ENCODE data around the gene CDC42EP5. TPM values are rescaled to one million over a fixed set of nuclear protein-coding genes. Genes with fewer than 3 reads are reported as not detected.

CDC42EP5 gene
- total and polyA plus RNA-seq, 2 donors (not counting 1 experiment from before 2014, with no cell fraction given) = not detected

DNA sequence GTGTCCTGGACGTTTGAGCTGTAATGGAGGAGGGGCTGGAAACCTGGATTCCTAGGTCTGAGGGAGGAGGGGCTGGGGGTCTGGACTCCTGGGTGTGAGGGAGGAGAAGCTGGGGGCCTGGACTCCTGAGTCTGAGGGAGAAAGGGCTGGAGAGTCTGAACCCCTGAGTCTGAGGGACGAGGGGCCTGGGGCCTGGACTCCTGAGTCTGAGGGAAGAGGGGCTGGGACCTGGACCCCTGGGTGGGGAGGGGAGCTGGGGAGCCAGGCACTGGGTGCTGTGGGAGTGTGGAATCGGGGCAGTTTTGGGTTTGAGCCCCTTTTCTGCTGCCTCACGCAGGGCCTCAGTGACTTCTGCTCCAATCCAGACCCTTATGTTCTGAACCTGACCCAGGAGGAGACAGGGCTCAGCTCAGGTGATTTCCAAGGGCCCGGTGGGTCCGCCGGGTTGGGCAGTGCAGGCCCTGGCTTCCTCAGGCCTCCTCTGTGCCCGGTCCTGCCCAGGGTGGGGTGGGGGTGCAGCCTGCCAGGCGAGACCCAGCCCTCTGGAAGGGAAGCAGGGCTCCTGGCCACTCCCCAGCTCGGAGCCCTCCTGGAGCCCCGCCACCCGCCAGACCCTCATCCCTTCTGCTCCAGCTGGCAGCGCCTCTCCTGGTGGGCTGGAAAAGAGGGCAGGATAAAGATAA, 43.4 kb downstream of the CDC42EP5 start:
- H3K9ac ChIP-seq (ENCODE audit: low read length) = no peak overlapping the region
- peak overlapping the region; percentile 7 for H3K4me3 Mint-ChIP-seq
- H3K4me2 ChIP-seq (replicated peaks; ENCODE audit: low read depth, low read length, poor library complexity, severe bottlenecking) = peak overlapping the region; percentile 62
- no peak for DNase-seq
- no peak for ATAC-seq (ENCODE audit: low read depth)
- peaks cover 5% of the 10 kb centered on the region for H3K79me2 ChIP-seq (ENCODE audit: control insufficient read depth, insufficient read depth, low read length)
- H3K27me3 Mint-ChIP-seq = peaks cover 20% of the 10 kb centered on the region
- H3K27ac Mint-ChIP-seq = no peak overlapping the region
- H3K9me3 ChIP-seq (ENCODE audit: control extremely low read depth in 1 of 3, control insufficient read depth in 2 of 3, insufficient read depth in 1 of 3, low read length in 2 of 3) = peaks cover 0 to 3% (median 0%) of the 10 kb centered on the region in 3 donors
- peaks cover 6% of the 10 kb centered on the region for H3K4me1 Mint-ChIP-seq
- H3K27me3 ChIP-seq (replicated peaks in 1 of 4; ENCODE audit: control extremely low read depth in 1 of 4, control insufficient read depth in 3 of 4, insufficient read depth in 4 of 4, low read length in 3 of 4) = peaks cover 0 to 31% (median 10%) of the 10 kb centered on the region in 4 experiments
- H3K36me3 ChIP-seq (replicated peaks in 1 of 2; ENCODE audit: control extremely low read depth in 1 of 2, control insufficient read depth in 1 of 2, extremely low read depth in 1 of 2, insufficient read depth in 2 of 2, low read length in 1 of 2) = no peaks in the 10 kb centered on the region
- H3K9me3 Mint-ChIP-seq (ENCODE audit: insufficient read depth) = no peaks in the 10 kb centered on the region
- TF ChIP-seq EZH2 (IDR thresholded peaks at IDR 0.05; ENCODE audit: borderline replicate concordance, insufficient read depth, low read depth, low read length, poor library complexity, severe bottlenecking) = no peak
- TF ChIP-seq, protein P1, sequence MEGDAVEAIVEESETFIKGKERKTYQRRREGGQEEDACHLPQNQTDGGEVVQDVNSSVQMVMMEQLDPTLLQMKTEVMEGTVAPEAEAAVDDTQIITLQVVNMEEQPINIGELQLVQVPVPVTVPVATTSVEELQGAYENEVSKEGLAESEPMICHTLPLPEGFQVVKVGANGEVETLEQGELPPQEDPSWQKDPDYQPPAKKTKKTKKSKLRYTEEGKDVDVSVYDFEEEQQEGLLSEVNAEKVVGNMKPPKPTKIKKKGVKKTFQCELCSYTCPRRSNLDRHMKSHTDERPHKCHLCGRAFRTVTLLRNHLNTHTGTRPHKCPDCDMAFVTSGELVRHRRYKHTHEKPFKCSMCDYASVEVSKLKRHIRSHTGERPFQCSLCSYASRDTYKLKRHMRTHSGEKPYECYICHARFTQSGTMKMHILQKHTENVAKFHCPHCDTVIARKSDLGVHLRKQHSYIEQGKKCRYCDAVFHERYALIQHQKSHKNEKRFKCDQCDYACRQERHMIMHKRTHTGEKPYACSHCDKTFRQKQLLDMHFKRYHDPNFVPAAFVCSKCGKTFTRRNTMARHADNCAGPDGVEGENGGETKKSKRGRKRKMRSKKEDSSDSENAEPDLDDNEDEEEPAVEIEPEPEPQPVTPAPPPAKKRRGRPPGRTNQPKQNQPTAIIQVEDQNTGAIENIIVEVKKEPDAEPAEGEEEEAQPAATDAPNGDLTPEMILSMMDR (IDR thresholded peaks at IDR 0.05) = no peak
- H3K4me1 ChIP-seq (ENCODE audit: control insufficient read depth in 2 of 2, insufficient read depth in 2 of 2, low read length in 2 of 2) = peaks cover 14 to 22% of the 10 kb centered on the region in 2 donors
- ChIA-PET POLR2A (interaction anchor here (0.5 kb wide), 1 partner anchor 188 kb away, joined by 3 read pairs; no protein-coding TSS in a partner anchor), CTCF (interaction anchor here (0.6 kb wide), 1 partner anchor 164 kb away, joined by 3 read pairs; no protein-coding TSS in a partner anchor)
- intact Hi-C loops (cut with micrococcal nuclease) = no loop called here
- WGBS (ENCODE audit: insufficient coverage) = 70% methylated on average over 8 of the region's 13 CpGs
- no peak overlapping the region for H3K4me3 ChIP-seq (ENCODE audit: control extremely low read depth in 1 of 5, extremely low read depth in 1 of 5, insufficient read depth in 1 of 5, low read depth in 2 of 5, low read length in 4 of 5)
- no peaks in the 10 kb centered on the region for H4K20me1 ChIP-seq (ENCODE audit: control insufficient read depth, insufficient read depth, low read length, poor library complexity, severe bottlenecking)
- no peak overlapping the region for H3K27ac ChIP-seq (ENCODE audit: low read length in 2 of 2)
- H2AFZ ChIP-seq (ENCODE audit: insufficient read depth, low read depth, low read length, poor library complexity, severe bottlenecking) = no peak overlapping the region

- no peak overlapping the region for H2AFZ ChIP-seq (ENCODE audit: insufficient read depth, low read depth, low read length, poor library complexity, severe bottlenecking)
- Mint-ChIP-seq H3K27ac (no peak overlapping the region), H3K4me3 (no peak overlapping the region), H3K9me3 (ENCODE audit: insufficient read depth) (no peaks in the 10 kb centered on the region), H3K4me1 (peaks cover 6% of the 10 kb centered on the region), H3K27me3 (peaks cover 20% of the 10 kb centered on the region)
- H3K79me2 ChIP-seq (ENCODE audit: control insufficient read depth, insufficient read depth, low read length) = peaks cover 5% of the 10 kb centered on the region
- H3K27ac ChIP-seq (ENCODE audit: low read length in 2 of 2) = no peak overlapping the region
- no peaks in the 10 kb centered on the region for H4K20me1 ChIP-seq (ENCODE audit: control insufficient read depth, insufficient read depth, low read length, poor library complexity, severe bottlenecking)
- H3K9me3 ChIP-seq (ENCODE audit: control extremely low read depth in 1 of 3, control insufficient read depth in 2 of 3, insufficient read depth in 1 of 3, low read length in 2 of 3) = peaks cover 0 to 5% (median 0%) of the 10 kb centered on the region in 3 donors
- WGBS (ENCODE audit: insufficient coverage) = 75% methylated on average over 7 of the region's 8 CpGs
- no peaks in the 10 kb centered on the region for H3K36me3 ChIP-seq (replicated peaks in 1 of 2; ENCODE audit: control extremely low read depth in 1 of 2, control insufficient read depth in 1 of 2, extremely low read depth in 1 of 2, insufficient read depth in 2 of 2, low read length in 1 of 2)
- H3K4me1 ChIP-seq (ENCODE audit: control insufficient read depth in 2 of 2, insufficient read depth in 2 of 2, low read length in 2 of 2) = peaks cover 14 to 16% of the 10 kb centered on the region in 2 donors
- peaks cover 0 to 36% (median 10%) of the 10 kb centered on the region in 4 experiments for H3K27me3 ChIP-seq (replicated peaks in 1 of 4; ENCODE audit: control extremely low read depth in 1 of 4, control insufficient read depth in 3 of 4, insufficient read depth in 4 of 4, low read length in 3 of 4)
- intact Hi-C loops (cut with micrococcal nuclease) = no loop called here
- ChIA-PET CTCF (no interaction called here), POLR2A (interaction anchor here (0.5 kb wide), 1 partner anchor 189 kb away, joined by 3 read pairs; no protein-coding TSS in a partner anchor)
- H3K9ac ChIP-seq (ENCODE audit: low read length) = no peak overlapping the region
- no peak overlapping the region for H3K4me3 ChIP-seq (ENCODE audit: control extremely low read depth in 1 of 5, extremely low read depth in 1 of 5, insufficient read depth in 1 of 5, low read depth in 2 of 5, low read length in 4 of 5)
- no peak for TF ChIP-seq EZH2 (IDR thresholded peaks at IDR 0.05; ENCODE audit: borderline replicate concordance, insufficient read depth, low read depth, low read length, poor library complexity, severe bottlenecking)
- TF ChIP-seq, protein P1 (IDR thresholded peaks at IDR 0.05) = no peak
- no peak overlapping the region for H3K4me2 ChIP-seq (replicated peaks; ENCODE audit: low read depth, low read length, poor library complexity, severe bottlenecking)
- ATAC-seq (ENCODE audit: low read depth) = no peak
- no peak for DNase-seq
Measured at GRCh38 chr19:54429176-54429495, 44.0 kb downstream of the CDC42EP5 start.

Data from B cell (primary cell).